Measurements from ENCODE around the gene LAMTOR4. TPM values are rescaled to one million over a fixed set of nuclear protein-coding genes. Genes with fewer than 3 reads are reported as not detected.

LAMTOR4 gene
- total and polyA plus RNA-seq, 10 of the 15 experiments (the other 5 are each of a cell fraction or from before 2014, with no cell fraction given) = 73.4 to 297 (median 196) TPM

DNA sequence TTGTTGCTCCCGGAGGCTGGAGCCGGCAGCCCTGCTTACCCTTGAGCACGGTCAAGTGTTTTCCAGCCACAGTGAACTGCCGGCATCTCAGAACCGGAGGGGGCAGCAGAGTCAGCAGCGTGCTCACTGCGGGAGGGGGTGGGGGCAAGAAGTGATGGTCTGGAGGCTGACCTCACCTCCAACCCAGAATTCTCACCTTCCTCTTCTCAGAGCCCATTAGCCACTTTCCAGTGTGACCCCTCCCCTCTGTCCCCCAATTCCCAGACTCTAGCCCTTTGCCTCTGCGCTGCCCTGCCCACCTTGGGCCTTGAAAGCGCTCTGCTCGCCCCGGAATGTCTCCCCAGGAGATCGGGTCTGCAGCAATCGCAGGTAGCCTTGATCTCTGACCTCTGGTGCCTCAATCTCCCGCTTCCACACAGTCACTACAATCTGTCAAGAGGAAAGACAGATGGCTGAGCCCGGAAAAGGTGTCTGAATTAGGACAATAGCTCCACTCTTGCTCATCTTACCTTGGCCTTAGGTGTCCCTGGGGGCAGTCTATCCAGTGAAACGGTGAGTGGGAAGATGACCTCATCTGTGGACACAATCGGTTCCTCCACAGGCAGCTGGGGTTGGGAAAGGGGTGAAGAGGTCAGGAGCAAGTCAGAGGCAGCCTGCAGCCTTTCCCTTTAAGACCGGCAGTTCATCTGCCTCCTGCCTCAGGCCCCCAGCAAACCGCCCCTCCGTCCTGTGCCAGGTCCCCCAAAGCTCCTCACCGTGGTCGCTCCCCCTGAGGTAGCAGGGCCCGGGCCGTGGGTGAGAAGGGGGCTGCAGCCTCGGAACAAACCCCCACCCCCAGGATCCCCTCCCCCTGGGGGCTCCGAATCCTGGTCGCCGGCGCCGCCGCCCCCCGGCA is 8.9 kb downstream of the LAMTOR4 start (continued):
- TF ChIP-seq, protein P1, sequence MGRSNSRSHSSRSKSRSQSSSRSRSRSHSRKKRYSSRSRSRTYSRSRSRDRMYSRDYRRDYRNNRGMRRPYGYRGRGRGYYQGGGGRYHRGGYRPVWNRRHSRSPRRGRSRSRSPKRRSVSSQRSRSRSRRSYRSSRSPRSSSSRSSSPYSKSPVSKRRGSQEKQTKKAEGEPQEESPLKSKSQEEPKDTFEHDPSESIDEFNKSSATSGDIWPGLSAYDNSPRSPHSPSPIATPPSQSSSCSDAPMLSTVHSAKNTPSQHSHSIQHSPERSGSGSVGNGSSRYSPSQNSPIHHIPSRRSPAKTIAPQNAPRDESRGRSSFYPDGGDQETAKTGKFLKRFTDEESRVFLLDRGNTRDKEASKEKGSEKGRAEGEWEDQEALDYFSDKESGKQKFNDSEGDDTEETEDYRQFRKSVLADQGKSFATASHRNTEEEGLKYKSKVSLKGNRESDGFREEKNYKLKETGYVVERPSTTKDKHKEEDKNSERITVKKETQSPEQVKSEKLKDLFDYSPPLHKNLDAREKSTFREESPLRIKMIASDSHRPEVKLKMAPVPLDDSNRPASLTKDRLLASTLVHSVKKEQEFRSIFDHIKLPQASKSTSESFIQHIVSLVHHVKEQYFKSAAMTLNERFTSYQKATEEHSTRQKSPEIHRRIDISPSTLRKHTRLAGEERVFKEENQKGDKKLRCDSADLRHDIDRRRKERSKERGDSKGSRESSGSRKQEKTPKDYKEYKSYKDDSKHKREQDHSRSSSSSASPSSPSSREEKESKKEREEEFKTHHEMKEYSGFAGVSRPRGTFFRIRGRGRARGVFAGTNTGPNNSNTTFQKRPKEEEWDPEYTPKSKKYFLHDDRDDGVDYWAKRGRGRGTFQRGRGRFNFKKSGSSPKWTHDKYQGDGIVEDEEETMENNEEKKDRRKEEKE (IDR thresholded peaks at IDR 0.05) = no peak
- TF ChIP-seq CHD4 (IDR thresholded peaks at IDR 0.05) = no peak
- TF ChIP-seq, protein P2, sequence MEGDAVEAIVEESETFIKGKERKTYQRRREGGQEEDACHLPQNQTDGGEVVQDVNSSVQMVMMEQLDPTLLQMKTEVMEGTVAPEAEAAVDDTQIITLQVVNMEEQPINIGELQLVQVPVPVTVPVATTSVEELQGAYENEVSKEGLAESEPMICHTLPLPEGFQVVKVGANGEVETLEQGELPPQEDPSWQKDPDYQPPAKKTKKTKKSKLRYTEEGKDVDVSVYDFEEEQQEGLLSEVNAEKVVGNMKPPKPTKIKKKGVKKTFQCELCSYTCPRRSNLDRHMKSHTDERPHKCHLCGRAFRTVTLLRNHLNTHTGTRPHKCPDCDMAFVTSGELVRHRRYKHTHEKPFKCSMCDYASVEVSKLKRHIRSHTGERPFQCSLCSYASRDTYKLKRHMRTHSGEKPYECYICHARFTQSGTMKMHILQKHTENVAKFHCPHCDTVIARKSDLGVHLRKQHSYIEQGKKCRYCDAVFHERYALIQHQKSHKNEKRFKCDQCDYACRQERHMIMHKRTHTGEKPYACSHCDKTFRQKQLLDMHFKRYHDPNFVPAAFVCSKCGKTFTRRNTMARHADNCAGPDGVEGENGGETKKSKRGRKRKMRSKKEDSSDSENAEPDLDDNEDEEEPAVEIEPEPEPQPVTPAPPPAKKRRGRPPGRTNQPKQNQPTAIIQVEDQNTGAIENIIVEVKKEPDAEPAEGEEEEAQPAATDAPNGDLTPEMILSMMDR (IDR thresholded peaks at IDR 0.05 in 2 of 3, conservative IDR thresholded peaks at IDR 0.05 in 1 of 3; ENCODE audit: control insufficient read depth in 2 of 3, extremely low read depth in 1 of 3, insufficient read depth in 1 of 3, low read depth in 3 of 3, low read length in 3 of 3) = peak in 2 of 3 experiments; percentile 6 to 38; a peak in 2 of 6 replicates
- no peak for TF ChIP-seq RCOR1 (conservative IDR thresholded peaks at IDR 0.05; ENCODE audit: low read depth, low read length)
- TF ChIP-seq WRNIP1 (IDR thresholded peaks at IDR 0.05; ENCODE audit: borderline replicate concordance, low read depth, low read length) = no peak
- TF ChIP-seq POLR2AphosphoS2 (IDR thresholded peaks at IDR 0.05; ENCODE audit: low read depth, low read length) = 0 out of 2 replicates have a peak, but pooled peaks have one; percentile 27
- TF ChIP-seq, protein P3, sequence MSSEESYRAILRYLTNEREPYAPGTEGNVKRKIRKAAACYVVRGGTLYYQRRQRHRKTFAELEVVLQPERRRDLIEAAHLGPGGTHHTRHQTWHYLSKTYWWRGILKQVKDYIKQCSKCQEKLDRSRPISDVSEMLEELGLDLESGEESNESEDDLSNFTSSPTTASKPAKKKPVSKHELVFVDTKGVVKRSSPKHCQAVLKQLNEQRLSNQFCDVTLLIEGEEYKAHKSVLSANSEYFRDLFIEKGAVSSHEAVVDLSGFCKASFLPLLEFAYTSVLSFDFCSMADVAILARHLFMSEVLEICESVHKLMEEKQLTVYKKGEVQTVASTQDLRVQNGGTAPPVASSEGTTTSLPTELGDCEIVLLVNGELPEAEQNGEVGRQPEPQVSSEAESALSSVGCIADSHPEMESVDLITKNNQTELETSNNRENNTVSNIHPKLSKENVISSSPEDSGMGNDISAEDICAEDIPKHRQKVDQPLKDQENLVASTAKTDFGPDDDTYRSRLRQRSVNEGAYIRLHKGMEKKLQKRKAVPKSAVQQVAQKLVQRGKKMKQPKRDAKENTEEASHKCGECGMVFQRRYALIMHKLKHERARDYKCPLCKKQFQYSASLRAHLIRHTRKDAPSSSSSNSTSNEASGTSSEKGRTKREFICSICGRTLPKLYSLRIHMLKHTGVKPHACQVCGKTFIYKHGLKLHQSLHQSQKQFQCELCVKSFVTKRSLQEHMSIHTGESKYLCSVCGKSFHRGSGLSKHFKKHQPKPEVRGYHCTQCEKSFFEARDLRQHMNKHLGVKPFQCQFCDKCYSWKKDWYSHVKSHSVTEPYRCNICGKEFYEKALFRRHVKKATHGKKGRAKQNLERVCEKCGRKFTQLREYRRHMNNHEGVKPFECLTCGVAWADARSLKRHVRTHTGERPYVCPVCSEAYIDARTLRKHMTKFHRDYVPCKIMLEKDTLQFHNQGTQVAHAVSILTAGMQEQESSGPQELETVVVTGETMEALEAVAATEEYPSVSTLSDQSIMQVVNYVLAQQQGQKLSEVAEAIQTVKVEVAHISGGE (CRISPR knock-in tag; IDR thresholded peaks at IDR 0.05) = no peak
- no peak for TF ChIP-seq NR2C1 (IDR thresholded peaks at IDR 0.05)

All from GM12878 (cell line).